T-helper 17 cell (primary cell): ENCODE measurements around the gene C6orf132. TPM values are rescaled to one million over a fixed set of nuclear protein-coding genes. Genes with fewer than 3 reads are reported as not detected.

Experiments
- ATAC-seq: fragments of 150-1000 bp; cut with Tn5 transposase; 2 replicates; pipeline ENCODE4 v1.10.0; 2021; ENCODE audit warnings: mild to moderate bottlenecking, moderate library complexity
- DNase-seq, 3 donors: peaks; one replicate each; pipeline versions ENCODE4 v3.0.0 to v3.0.0-alpha.2; 2020 to 2021
- H3K9me3 ChIP-seq: one replicate; pipeline ENCODE4 v1.7.0; 2013; ENCODE audit warnings: low read length, mild to moderate bottlenecking; ENCODE audit not compliant: control insufficient read depth, poor library complexity, severe bottlenecking
- H3K27ac Mint-ChIP-seq: one replicate; pipeline ENCODE4 v1.8.0; 2022; ENCODE audit warnings: mild to moderate bottlenecking, moderate library complexity, mixed read lengths
- H3K27me3 Mint-ChIP-seq: one replicate; pipeline ENCODE4 v1.8.0; 2022; ENCODE audit warnings: mixed read lengths
- H3K36me3 Mint-ChIP-seq: one replicate; pipeline ENCODE4 v1.8.0; 2022; ENCODE audit warnings: low read depth, mixed read lengths
- H3K4me1 Mint-ChIP-seq: one replicate; pipeline ENCODE4 v1.8.0; 2022; ENCODE audit warnings: mild to moderate bottlenecking, mixed read lengths
- H3K4me3 Mint-ChIP-seq: one replicate; pipeline ENCODE4 v1.8.0; 2022; ENCODE audit warnings: mild to moderate bottlenecking, moderate library complexity, mixed read lengths
- total RNA-seq, 4 donors: library from RNA in 2 of 4; stranded (reverse) in 2 of 4; gene quantifications; one replicate each; pipeline ENCODE4 v1.2.3 and lab custom pipeline; 2022 to 2026

Gene C6orf132
- total RNA-seq, 2 donors from 2014 or later: not detected

- Mint-ChIP-seq H3K36me3 (peaks cover 6% of the 10 kb centered on the region), H3K27ac (no peak overlapping the region), H3K4me1 (peaks cover 4% of the 10 kb centered on the region), H3K27me3 (peaks cover 15% of the 10 kb centered on the region), H3K4me3 (no peak overlapping the region)
- ATAC-seq: no peak
- DNase-seq: no peak
- H3K9me3 ChIP-seq: no peaks in the 10 kb centered on the region
Measured at GRCh38 chr6:42120895-42121865, 21.2 kb downstream of the C6orf132 start.

GRCh38 chr6:42118162-42119001 is 24.0 kb downstream of the C6orf132 start:
- H3K27ac Mint-ChIP-seq: no peak overlapping the region
- H3K4me3 Mint-ChIP-seq: no peak overlapping the region

GRCh38 chr6:42117843-42118161 is 24.6 kb downstream of the C6orf132 start:
- Mint-ChIP-seq H3K4me3 (no peak overlapping the region), H3K27me3 (peaks cover 24% of the 10 kb centered on the region), H3K4me1 (peaks cover 4% of the 10 kb centered on the region), H3K36me3 (peaks cover 6% of the 10 kb centered on the region), H3K27ac (no peak overlapping the region)
- no peaks in the 10 kb centered on the region for H3K9me3 ChIP-seq
- DNase-seq: no peak
- ATAC-seq: no peak

More at GRCh38 chr6:42118162-42119001, 24.0 kb downstream of the C6orf132 start:
- Mint-ChIP-seq H3K36me3 (peaks cover 6% of the 10 kb centered on the region), H3K4me1 (peaks cover 4% of the 10 kb centered on the region), H3K27me3 (peaks cover 23% of the 10 kb centered on the region)
- ATAC-seq (no peak), DNase-seq (no peak)
- no peaks in the 10 kb centered on the region for H3K9me3 ChIP-seq

- Mint-ChIP-seq H3K36me3 (peaks cover 6% of the 10 kb centered on the region), H3K4me1 (peaks cover 4% of the 10 kb centered on the region), H3K27ac (no peak overlapping the region), H3K4me3 (no peak overlapping the region), H3K27me3 (peaks cover 38% of the 10 kb centered on the region)
- ATAC-seq (no peak), DNase-seq (no peak)
- H3K9me3 ChIP-seq: no peaks in the 10 kb centered on the region
Measured at GRCh38 chr6:42113936-42114636, 28.3 kb downstream of the C6orf132 start.

- Mint-ChIP-seq H3K36me3 (peaks cover 6% of the 10 kb centered on the region), H3K27ac (no peak overlapping the region), H3K27me3 (peaks cover 35% of the 10 kb centered on the region), H3K4me1 (peaks cover 4% of the 10 kb centered on the region), H3K4me3 (no peak overlapping the region)
- DNase-seq (no peak), ATAC-seq (no peak)
- H3K9me3 ChIP-seq: no peaks in the 10 kb centered on the region
Measured at GRCh38 chr6:42112351-42112750, 30.1 kb downstream of the C6orf132 start.

GRCh38 chr6:42110683-42111082 is 31.7 kb downstream of the C6orf132 start:
- peaks cover 21% of the 10 kb centered on the region for H3K27me3 Mint-ChIP-seq
- no peak for ATAC-seq

GRCh38 chr6:42108071-42108470 is 34.3 kb downstream of the C6orf132 start:
- no peak for ATAC-seq
- no peak for DNase-seq
- Mint-ChIP-seq H3K36me3 (no peaks in the 10 kb centered on the region), H3K4me3 (no peak overlapping the region), H3K27ac (no peak overlapping the region), H3K27me3 (peaks cover 15% of the 10 kb centered on the region), H3K4me1 (peaks cover 6% of the 10 kb centered on the region)
- no peaks in the 10 kb centered on the region for H3K9me3 ChIP-seq

More at GRCh38 chr6:42110683-42111082, 31.7 kb downstream of the C6orf132 start:
- no peak overlapping the region for H3K27ac Mint-ChIP-seq
- no peaks in the 10 kb centered on the region for H3K9me3 ChIP-seq
- no peaks in the 10 kb centered on the region for H3K36me3 Mint-ChIP-seq
- H3K4me3 Mint-ChIP-seq: no peak overlapping the region
- no peaks in the 10 kb centered on the region for H3K4me1 Mint-ChIP-seq
- DNase-seq: no peak

GRCh38 chr6:42106112-42107023 is 36.1 kb downstream of the C6orf132 start:
- peak overlapping the region; percentile 25 for H3K4me3 Mint-ChIP-seq
- H3K36me3 Mint-ChIP-seq: no peaks in the 10 kb centered on the region
- ATAC-seq: no peak
- H3K9me3 ChIP-seq: no peaks in the 10 kb centered on the region
- peaks cover 4% of the 10 kb centered on the region for H3K27me3 Mint-ChIP-seq
- DNase-seq: no peak
- H3K27ac Mint-ChIP-seq: no peak overlapping the region
- H3K4me1 Mint-ChIP-seq: peaks cover 9% of the 10 kb centered on the region

- H3K27me3 Mint-ChIP-seq: peaks cover 4% of the 10 kb centered on the region
- peaks cover 9% of the 10 kb centered on the region for H3K4me1 Mint-ChIP-seq
- DNase-seq: no peak
- peaks cover 2% of the 10 kb centered on the region for H3K36me3 Mint-ChIP-seq
- no peaks in the 10 kb centered on the region for H3K9me3 ChIP-seq
- H3K27ac Mint-ChIP-seq: no peak overlapping the region
- ATAC-seq: no peak
- H3K4me3 Mint-ChIP-seq: peak overlapping the region; percentile 25
Measured at GRCh38 chr6:42105709-42106108, 36.7 kb downstream of the C6orf132 start.

- H3K9me3 ChIP-seq: no peaks in the 10 kb centered on the region
- Mint-ChIP-seq H3K36me3 (peaks cover 2% of the 10 kb centered on the region), H3K27me3 (peaks cover 4% of the 10 kb centered on the region), H3K4me3 (peak overlapping the region; percentile 56), H3K4me1 (peaks cover 9% of the 10 kb centered on the region), H3K27ac (no peak overlapping the region)
- ATAC-seq: no peak
- DNase-seq: no peak
Measured at GRCh38 chr6:42105156-42105648, 37.2 kb downstream of the C6orf132 start.

- no peaks in the 10 kb centered on the region for H3K9me3 ChIP-seq
- H3K36me3 Mint-ChIP-seq: peaks cover 2% of the 10 kb centered on the region
- no peak overlapping the region for H3K27ac Mint-ChIP-seq
- H3K4me3 Mint-ChIP-seq: peak overlapping the region; percentile 56
- ATAC-seq (no peak), DNase-seq (no peak)
- H3K27me3 Mint-ChIP-seq: peaks cover 4% of the 10 kb centered on the region
- peaks cover 9% of the 10 kb centered on the region for H3K4me1 Mint-ChIP-seq
Measured at GRCh38 chr6:42104804-42105125, 37.7 kb downstream of the C6orf132 start.
